RCC 7860 (cell line): ENCODE results near the gene CLDN3.
"Not testable (repeated sequence)": the region's sequence is repeated elsewhere in the genome, so short reads cannot be mapped to it uniquely, and the experiment has no call there.

Source experiments
- DNase-seq: peaks from one replicate; pipeline ENCODE4 v3.0.0-alpha.2; 2015; ENCODE audit warnings: low spot score
- FAIRE-seq: peaks from 2 replicates; lab custom pipeline; 2012; peaks lifted over from hg19 to GRCh38; lab: Jason Lieb, UNC

The CLDN3 gene

DNA sequence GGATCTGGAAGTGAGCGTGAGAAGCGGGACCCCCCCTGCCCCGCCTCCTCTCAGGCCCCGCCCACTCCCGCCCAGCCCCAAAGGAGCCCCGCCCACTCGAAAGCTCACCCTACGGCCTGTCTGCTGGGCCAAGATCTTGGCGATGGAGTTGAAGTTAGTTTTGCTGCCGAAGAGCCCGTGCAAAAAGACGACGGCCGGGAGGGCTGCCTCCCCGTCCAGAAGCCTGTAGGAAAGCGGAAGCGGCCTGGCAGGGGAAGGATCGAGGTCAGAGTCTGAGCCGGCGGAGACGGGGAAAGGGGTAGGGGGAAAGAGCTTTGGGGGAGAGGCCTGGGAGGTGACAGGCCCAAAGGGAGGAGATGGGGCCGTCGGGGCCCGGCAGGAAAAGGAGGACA is 31.9 kb downstream of the CLDN3 start:
- peak; percentile 34 for DNase-seq
- FAIRE-seq: no peak

DNA sequence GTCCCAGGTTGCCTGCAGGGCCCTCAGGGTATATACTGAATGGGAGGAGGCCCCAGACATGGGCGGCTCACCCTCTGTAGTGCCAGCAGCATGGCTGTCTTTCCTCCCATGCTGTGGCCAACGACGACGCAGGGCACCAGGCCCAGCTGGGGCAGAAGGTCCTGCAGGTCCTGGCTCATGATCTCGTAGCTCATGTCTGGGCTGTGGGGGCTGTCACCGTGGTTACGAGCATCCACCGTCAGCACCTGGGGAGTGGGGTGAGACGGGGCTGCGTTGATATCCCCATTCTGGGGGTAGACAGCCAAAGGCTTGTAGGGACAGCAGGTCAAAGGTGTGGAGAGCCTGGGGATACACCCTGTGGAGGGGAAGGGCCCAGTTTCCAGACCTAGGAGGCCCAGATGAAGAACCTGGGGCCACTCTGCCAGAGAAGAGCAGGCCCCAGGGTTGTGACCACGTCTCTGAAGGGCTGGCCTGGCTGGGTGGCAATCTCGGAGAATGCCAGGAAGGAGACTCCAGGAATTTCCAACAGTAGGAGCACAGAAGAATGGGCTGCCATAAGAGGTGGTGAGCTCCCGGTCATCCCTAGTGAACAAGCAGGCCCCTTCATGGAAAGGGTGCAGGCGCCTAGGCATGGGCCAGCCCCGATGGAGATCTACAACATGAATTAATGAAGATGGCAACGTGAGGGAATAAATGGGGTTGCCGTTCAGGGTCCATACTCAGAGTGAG is 32.4 kb downstream of the CLDN3 start:
- DNase-seq: no peak
- FAIRE-seq: no peak

DNA sequence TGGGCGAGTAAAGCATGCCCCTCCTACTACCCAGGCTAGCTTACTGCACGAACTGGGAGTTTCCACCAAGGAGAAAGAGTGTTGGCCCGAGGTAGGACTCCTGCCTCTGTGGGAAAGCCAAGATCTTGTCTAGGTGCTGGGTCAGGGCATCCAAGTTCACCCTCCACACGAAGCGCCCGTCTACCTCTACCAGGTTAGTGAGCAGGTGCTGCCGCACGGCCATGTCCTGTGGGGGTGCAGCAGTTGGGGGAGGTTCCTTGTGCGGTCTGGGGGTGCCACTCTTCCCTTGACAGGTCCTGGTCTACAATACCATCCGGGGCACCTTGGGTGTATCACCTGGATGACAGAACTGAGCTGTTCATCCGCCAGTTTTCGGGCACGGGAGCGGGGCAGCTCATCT is 33.2 kb downstream of the CLDN3 start:
- no peak for DNase-seq
- no peak for FAIRE-seq

DNA sequence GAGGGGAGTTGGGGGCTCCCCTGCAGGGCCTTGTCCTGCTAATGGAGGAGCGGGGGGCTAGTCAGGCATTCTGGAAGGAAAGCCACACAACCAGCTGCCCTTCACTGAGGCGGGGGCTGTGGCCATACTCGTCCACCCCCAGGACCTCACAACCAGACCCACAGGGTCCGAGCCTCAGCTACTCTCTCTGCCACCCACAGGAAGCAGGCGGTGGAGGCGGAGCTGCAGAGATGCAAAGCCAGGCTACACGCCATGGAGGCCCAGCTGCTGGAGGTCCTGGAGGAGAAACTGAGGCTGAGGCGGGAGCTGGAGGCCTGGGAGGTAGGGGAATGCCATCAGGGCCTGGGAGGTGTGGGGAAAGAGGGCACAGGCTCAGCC is 34.6 kb downstream of the CLDN3 start:
- FAIRE-seq (no peak), DNase-seq (no peak)

DNA sequence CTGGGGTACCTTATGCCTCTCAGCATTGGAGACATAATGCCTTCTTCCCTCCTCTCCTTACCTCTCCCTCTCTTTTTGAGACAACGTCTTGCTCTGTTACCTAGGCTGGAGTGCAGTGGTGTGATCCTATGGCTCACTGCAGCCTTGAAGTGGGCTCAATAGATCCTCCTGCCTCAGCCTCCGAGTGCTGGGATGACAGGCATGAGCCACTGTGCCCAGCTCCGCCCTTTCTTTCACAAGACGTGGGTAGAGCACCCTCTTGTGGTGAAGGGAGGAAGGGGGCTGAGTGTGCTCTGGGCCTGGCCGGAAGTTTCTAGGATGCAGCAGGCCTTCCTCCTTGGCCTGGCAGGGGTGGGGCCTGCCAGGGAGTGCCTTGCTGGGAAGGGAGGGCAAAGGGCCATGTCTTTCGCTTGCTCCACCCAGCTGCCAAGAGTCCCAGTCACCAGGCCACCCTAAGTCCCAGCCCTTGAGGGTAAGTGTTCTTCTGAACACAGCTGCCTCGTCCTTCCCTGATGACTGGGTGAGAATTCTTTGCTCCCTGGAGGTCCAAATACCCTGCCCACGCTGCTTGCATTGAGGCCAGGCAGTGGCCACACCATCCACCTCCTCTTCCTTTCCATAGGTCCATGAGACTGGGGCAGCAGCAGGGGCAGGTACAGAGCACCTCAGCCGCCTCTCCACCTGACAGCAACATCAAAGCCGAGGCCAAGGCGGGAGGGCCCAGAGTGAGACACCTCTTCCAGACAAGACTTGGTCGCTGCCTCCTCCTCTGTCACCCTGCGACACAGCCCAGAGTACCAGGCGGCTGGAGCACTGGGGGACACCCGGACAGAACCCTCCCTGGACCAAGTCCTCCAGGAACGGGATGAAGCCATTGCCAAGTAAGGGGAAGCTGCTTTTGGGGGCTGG is 35.2 kb downstream of the CLDN3 start:
- peak; percentile 82 for FAIRE-seq
- peak; percentile 93 for DNase-seq

DNA sequence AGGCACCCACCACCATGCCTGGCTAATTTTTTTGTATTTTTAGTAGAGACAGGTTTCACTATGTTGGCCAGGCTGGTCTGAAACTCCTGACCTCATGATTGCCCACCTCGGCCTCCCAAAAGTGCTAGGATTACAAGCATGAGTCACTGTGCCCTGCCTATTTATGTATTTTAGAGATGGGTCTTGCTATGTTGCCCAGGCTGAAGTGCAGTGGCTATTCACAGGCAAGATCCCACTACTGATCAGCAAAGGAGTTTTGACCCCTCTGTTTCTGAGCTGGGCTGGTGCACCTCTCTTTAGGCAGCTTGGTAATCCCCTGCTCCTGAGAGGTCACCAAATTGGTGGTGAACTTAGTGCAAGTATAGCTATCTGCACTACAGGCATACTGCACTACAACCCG is 37.7 kb downstream of the CLDN3 start:
- FAIRE-seq (no peak), DNase-seq (no peak)

DNA sequence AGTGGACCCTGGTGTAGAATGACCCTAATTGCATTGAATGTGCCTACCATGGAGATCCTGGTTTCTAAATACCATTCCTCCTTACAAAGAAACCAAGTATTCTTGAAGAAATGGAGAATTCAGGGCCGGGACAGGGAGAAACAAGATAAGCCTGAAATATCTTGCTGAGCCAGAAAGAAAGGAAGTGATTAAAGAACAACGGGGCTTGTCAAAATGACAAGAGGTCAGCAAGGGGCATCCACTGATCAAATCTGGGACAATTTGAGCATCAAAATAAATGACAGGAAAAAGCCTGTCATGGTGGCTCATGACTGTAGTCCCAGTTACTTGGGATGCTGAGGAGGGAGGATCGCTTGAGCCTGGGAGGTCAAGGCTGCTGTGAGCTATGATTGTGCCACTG is 39.6 kb downstream of the CLDN3 start:
- no peak for FAIRE-seq
- DNase-seq: no peak

DNA sequence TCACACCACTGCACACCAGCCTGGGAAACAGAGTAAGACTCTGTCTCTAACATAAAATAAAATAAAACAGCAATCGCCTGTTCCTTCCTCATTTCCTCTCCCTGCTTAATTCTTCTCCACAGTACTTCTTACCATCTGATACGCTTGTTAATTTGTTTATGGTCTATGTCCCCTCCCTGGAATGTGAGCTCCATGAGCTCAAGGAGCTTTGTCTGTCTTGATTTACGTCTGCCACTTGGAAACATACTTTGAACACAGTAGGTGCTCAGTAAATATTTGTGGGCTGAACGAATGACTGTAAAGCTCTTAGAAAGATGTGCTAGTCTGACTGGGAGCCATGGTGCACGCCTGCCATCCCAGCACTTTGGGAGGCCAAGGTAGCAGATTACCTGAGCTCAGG is 41.5 kb downstream of the CLDN3 start:
- FAIRE-seq (no peak), DNase-seq (no peak)

DNA sequence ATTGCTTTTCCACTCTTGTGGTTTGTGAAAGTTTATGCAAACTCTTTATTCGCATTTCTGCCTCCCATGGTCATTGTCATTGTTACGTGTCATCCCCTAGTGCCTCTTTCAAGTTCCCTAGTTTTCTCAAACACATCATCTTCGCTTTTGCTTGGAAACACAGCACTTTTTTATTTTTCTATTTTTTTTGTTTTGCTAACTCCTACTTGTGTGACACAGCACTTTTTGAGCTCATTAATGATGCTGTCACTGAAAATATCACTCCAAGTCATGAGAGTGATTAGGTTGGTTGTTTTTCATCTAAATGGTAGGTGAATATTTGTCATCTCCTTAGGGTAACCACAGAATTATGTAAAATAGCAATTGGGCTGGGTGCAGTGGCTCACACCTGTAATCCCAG is 42.1 kb downstream of the CLDN3 start:
- FAIRE-seq: no peak
- no peak for DNase-seq

DNA sequence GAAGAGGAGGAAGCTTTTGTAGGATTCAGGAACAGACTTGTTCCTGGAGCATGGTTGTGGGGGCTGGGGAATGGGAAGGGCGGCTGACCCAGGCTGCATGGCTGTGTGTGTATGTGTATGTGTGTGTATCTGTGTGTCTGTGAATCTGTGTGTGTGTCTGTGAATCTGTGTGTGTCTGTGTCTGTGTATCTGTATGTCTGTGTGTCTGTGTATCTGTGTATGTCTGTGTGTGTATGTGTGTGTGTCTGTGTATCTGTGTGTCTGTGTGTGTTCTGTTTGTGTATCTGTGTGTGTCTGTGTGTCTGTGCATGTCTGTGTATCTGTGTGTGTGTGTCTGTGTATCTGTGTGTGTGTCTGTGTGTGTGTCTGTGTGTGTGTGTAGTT is 44.0 kb downstream of the CLDN3 start:
- FAIRE-seq: no peak

DNA sequence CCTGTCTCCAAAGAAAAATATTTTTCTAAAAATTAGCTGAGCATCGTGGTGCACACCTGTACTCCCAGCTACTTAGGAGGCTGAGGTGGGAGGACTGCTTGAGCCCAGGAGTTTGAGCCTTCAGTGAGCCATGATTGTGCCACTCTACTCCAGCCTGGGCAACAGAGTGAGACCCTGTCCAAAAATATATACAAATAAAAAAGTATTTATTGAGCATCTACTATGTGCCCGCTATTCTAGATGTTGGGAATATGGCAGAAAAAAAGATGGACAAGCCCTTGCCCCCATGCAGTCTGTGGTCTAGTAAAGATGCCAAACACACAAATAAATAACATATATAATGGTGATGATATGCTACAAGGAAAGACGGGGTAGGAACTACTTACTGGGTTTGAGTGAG is 46.3 kb downstream of the CLDN3 start:
- FAIRE-seq (no peak), DNase-seq (no peak)

More for the DNA sequence above, 44.0 kb downstream of the CLDN3 start:
- no peak for DNase-seq

DNA sequence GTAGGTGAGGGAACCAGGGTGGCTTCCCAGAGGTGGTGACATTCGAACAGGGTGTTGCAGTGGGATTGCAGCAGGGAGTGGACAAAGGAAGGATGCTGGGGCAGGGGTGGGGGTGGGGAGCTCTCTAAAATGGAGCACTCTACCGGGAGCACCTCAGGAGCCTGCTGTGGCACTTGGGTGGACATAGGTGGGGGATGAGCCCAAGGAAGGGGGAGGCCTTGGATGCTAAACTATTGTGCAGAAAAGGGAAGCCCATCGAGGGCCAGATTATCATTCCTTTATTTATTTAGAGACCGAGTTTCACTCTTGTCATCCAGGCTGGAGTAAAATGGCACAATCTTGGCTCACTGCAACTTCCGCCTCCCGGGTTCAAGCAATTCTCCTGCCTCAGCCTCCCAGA is 47.3 kb downstream of the CLDN3 start:
- DNase-seq: no peak
- no peak for FAIRE-seq

DNA sequence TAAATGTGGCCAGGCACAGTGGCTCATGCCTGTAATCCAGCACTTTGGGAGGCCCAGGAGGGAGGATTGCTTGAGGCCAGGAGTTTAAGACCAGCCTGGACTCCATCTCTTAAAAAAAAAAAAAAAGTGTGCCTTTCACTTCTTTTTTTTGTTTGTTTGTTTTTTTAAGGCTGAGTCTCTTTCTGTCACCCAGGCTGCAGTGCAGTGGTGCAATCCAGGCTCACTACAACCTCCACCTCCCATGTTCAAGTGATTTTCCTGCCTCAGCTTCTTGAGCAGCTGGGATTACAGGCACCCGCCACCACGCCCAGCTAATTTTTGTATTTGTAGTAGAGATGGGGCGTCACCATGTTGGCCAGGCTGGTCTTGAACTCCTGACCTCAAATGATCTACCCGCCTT is 47.9 kb downstream of the CLDN3 start:
- FAIRE-seq, DNase-seq: not testable (repeated sequence)

DNA sequence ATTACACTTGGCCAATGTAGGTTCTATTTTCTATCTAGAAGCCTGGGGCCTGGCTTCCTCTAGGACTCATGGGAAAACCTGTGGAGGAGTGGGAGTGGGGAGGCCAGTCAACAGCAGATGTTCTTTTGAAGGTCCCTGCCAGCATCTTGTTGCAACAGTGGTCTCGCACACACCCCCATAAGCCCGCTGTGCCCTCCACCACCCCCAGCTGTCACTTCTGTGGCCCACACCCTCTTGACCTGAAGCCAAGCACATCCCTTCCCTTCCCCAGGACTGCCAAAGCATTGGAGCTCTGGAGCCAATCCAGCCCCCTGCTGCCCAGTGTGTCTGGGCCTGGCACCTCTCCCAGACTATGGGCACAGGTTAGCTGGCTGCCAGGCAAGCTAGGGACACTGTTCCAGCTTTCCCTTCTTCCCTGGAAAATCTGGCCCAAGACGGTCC is 48.7 kb downstream of the CLDN3 start:
- FAIRE-seq (no peak), DNase-seq (no peak)

DNA sequence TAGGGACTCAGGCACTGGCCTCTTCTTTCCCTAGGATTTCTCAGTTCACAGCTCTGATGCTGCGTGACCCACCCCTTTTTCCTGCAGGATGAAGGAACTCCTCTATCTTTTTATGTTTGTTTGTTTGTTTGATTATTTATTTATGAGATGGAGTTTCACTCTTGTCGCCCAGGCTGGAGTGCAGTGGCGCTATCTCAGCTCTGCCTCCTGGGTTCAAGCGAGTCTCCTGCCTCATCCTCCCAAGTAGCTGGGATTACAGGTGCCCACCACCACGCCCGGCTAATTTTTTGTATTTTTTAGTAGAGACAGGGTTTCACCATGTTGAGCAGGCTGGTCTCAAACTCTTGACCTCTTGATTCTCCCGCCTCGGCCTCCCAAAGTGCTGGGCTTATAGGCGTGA is 49.6 kb downstream of the CLDN3 start:
- not testable (repeated sequence) for FAIRE-seq, DNase-seq

DNA sequence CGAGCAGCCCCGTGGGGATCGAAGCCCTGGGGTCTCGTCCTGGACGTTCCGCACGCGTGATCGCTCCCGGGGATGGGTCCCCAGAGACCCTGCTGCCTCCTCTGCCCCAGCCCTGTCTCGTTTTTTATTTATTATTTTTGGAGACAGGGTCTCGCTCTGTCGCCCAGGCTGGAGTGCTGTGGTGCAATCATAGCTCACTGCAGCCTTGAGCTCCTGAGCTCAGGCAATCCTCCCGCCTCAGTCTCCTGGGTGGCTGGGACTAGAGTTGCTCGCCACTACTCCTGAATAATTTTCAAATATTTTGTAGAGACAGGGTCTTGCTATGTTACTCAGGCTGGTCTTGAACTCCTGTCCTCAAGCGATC is 50.3 kb downstream of the CLDN3 start:
- DNase-seq: no peak
- no peak for FAIRE-seq
